IMR-90 (cell line): Measurements from ENCODE around the gene HLA-DQA1. TPM values are rescaled to one million over a fixed set of nuclear protein-coding genes. Genes with fewer than 3 reads are reported as not detected.

ENCODE experiments used
- ATAC-seq: fragments of 200-7000 bp; cut with Tn5 transposase; 2 replicates; pipeline ENCODE4 v1.9.1; 2020; ENCODE audit warnings: low read depth, mild to moderate bottlenecking, moderate library complexity
- BruUV-seq: library from RNA; stranded (reverse); fragments of 400-500 nt; replicated peaks from 2 replicates; lab custom pipeline; 2021; lab: Mats Ljungman, UMichigan
- CTCF ChIA-PET: fragments of 300-600 bp; formaldehyde crosslinking; extraction: SDS; loops from one replicate; lab custom pipeline; 2021; ENCODE audit warnings: antibody characterized with exemption; lab: Yijun Ruan, JAX
- POLR2A ChIA-PET: fragments of 300-600 bp; sonication (Branson Sonifier 250); formaldehyde crosslinking; loops from one replicate; lab custom pipeline; 2022; ENCODE audit warnings: antibody characterized with exemption; ENCODE audit not compliant: unreplicated experiment; lab: Charles Lee
- DNase-seq: peaks from one replicate; pipeline ENCODE4 v3.0.0; 2013
- H2AFZ ChIP-seq: replicated peaks from 2 replicates; pipeline ENCODE3; 2013; ENCODE audit warnings: low read length, mild to moderate bottlenecking; ENCODE audit not compliant: poor library complexity
- H2AK5ac ChIP-seq: 2 replicates; pipeline ENCODE4 v1.6.1; 2013; ENCODE audit warnings: low read depth, low read length, inconsistent platforms
- H2AK9ac ChIP-seq: replicated peaks from 2 replicates; pipeline ENCODE3; 2013; ENCODE audit warnings: mild to moderate bottlenecking, low read depth, low read length, moderate library complexity; ENCODE audit not compliant: poor library complexity
- H2BK120ac ChIP-seq: 2 replicates; pipeline ENCODE4 v1.6.1; 2013; ENCODE audit warnings: low read depth, low read length, inconsistent platforms
- H2BK15ac ChIP-seq: 3 replicates; pipeline ENCODE4 v1.6.1; 2013; ENCODE audit warnings: low read depth, low read length, inconsistent platforms
- H2BK20ac ChIP-seq: 2 replicates; pipeline ENCODE4 v1.6.1; 2013; ENCODE audit warnings: low read depth, mild to moderate bottlenecking, inconsistent platforms, low read length, moderate library complexity
- H2BK5ac ChIP-seq: 2 replicates; pipeline ENCODE4 v1.6.1; 2013; ENCODE audit warnings: mild to moderate bottlenecking, low read depth, low read length, inconsistent platforms; ENCODE audit not compliant: poor library complexity, severe bottlenecking
- H3K14ac ChIP-seq: replicated peaks from 2 replicates; pipeline ENCODE4 v1.6.1; 2013; ENCODE audit warnings: low read depth, low read length, inconsistent platforms
- H3K18ac ChIP-seq: 2 replicates; pipeline ENCODE4 v1.6.1; 2013; ENCODE audit warnings: low read depth, low read length, control low read depth
- H3K23ac ChIP-seq: 2 replicates; pipeline ENCODE4 v1.6.1; 2013; ENCODE audit warnings: low read depth, low read length, inconsistent platforms
- H3K27ac ChIP-seq: 2 replicates; pipeline ENCODE4 v1.5.1; 2013; ENCODE audit warnings: mild to moderate bottlenecking, control low read depth, low read length; ENCODE audit not compliant: insufficient read depth
- H3K27me3 ChIP-seq: 2 replicates; pipeline ENCODE4 v1.6.1; 2013; ENCODE audit warnings: low read length; ENCODE audit not compliant: control insufficient read depth, insufficient read depth
- H3K36me3 ChIP-seq: 2 replicates; pipeline ENCODE4 v1.6.1; 2013; ENCODE audit warnings: low read length, mixed read lengths; ENCODE audit not compliant: control insufficient read depth, insufficient read depth
- H3K4ac ChIP-seq: 2 replicates; pipeline ENCODE4 v1.6.1; 2013; ENCODE audit warnings: low read depth, low read length, inconsistent platforms
- H3K4me1 ChIP-seq: 2 replicates; pipeline ENCODE4 v1.6.1; 2013; ENCODE audit warnings: low read length, mixed read lengths; ENCODE audit not compliant: control insufficient read depth, insufficient read depth
- H3K4me2 ChIP-seq: 2 replicates; pipeline ENCODE4 v1.6.1; 2013; ENCODE audit warnings: low read depth, mild to moderate bottlenecking, control low read depth, low read length, moderate library complexity
- H3K4me3 ChIP-seq: 2 replicates; pipeline ENCODE4 v1.5.1; 2013; ENCODE audit warnings: low read depth, mild to moderate bottlenecking, control low read depth, low read length, moderate library complexity; ENCODE audit not compliant: insufficient read depth
- H3K56ac ChIP-seq: 2 replicates; pipeline ENCODE4 v1.6.1; 2013; ENCODE audit warnings: low read length, inconsistent platforms; ENCODE audit not compliant: insufficient read depth; ENCODE audit errors: extremely low read depth
- H3K79me1 ChIP-seq, 2 experiments: 2 replicates each; pipeline ENCODE4 v1.6.1; 2013; ENCODE audit warnings: low read length in 2 of 2, inconsistent platforms in 1 of 2, low read depth in 1 of 2
- H3K9ac ChIP-seq: 2 replicates; pipeline ENCODE4 v1.6.1; 2013; ENCODE audit warnings: low read depth, low read length, control low read depth
- H3K9me1 ChIP-seq: 2 replicates; pipeline ENCODE4 v1.6.1; 2013; ENCODE audit warnings: low read length, inconsistent platforms; ENCODE audit not compliant: insufficient read depth
- H3K9me3 ChIP-seq: 2 replicates; pipeline ENCODE4 v1.6.1; 2013; ENCODE audit warnings: low read length; ENCODE audit not compliant: control insufficient read depth, insufficient read depth
- H4K20me1 ChIP-seq: 2 replicates; pipeline ENCODE4 v1.6.1; 2013; ENCODE audit warnings: low read length, inconsistent platforms; ENCODE audit not compliant: insufficient read depth
- H4K5ac ChIP-seq: 2 replicates; pipeline ENCODE4 v1.6.1; 2013; ENCODE audit warnings: mild to moderate bottlenecking, low read depth, low read length, control low read depth
- H4K8ac ChIP-seq, 2 experiments: 2 replicates each; pipeline ENCODE4 v1.6.1; 2013; ENCODE audit warnings: low read depth in 2 of 2, low read length in 2 of 2, control low read depth in 1 of 2, inconsistent platforms in 1 of 2
- H4K91ac ChIP-seq: 2 replicates; pipeline ENCODE4 v1.6.1; 2013; ENCODE audit warnings: low read depth, low read length, inconsistent platforms; ENCODE audit not compliant: insufficient read depth
- BHLHE40 ChIP-seq: fragments of 150-350 bp; IDR thresholded peaks from 2 replicates; pipeline ENCODE4 v1.6.1; 2016; ENCODE audit warnings: mild to moderate bottlenecking, low read depth, low read length
- CEBPB ChIP-seq: IDR thresholded peaks from 2 replicates; pipeline ENCODE4 v1.6.1; 2012; ENCODE audit warnings: low read depth, low read length, improper control_type of control experiment
- CHD1 ChIP-seq: IDR thresholded peaks from 2 replicates; pipeline ENCODE4 v1.6.1; 2012; ENCODE audit warnings: low read depth, low read length, improper control_type of control experiment
- FOS ChIP-seq: fragments of 150-350 bp; IDR thresholded peaks from 2 replicates; pipeline ENCODE4 v1.6.1; 2016; ENCODE audit warnings: low read depth, low read length
- MAFK ChIP-seq: IDR thresholded peaks from 2 replicates; pipeline ENCODE4 v1.6.1; 2012; ENCODE audit warnings: low read depth, low read length, improper control_type of control experiment
- MAZ ChIP-seq: IDR thresholded peaks from 2 replicates; pipeline ENCODE4 v1.6.1; 2012; ENCODE audit warnings: low read depth, mild to moderate bottlenecking, low read length, improper control_type of control experiment, moderate library complexity, borderline replicate concordance
- MXI1 ChIP-seq: IDR thresholded peaks from 2 replicates; pipeline ENCODE4 v1.6.1; 2012; ENCODE audit warnings: low read depth, mild to moderate bottlenecking, low read length, moderate library complexity, borderline replicate concordance
- NFE2L2 ChIP-seq: fragments of 150-350 bp; IDR thresholded peaks from 2 replicates; pipeline ENCODE4 v1.6.1; 2016; ENCODE audit warnings: low read depth, mild to moderate bottlenecking, low read length
- POLR2A ChIP-seq: IDR thresholded peaks from 2 replicates; pipeline ENCODE4 v1.6.1; 2012; ENCODE audit warnings: mild to moderate bottlenecking, low read depth, low read length
- RAD21 ChIP-seq: IDR thresholded peaks from 2 replicates; pipeline ENCODE4 v1.6.1; 2012; ENCODE audit warnings: low read length, improper control_type of control experiment
- RCOR1 ChIP-seq: IDR thresholded peaks from 2 replicates; pipeline ENCODE4 v1.6.1; 2012; ENCODE audit warnings: mild to moderate bottlenecking, low read length, improper control_type of control experiment; ENCODE audit not compliant: insufficient replicate concordance
- RFX5 ChIP-seq: IDR thresholded peaks from 2 replicates; pipeline ENCODE4 v1.8.0; 2012; ENCODE audit warnings: low read depth, mild to moderate bottlenecking, low read length, moderate library complexity
- SMC3 ChIP-seq: fragments of 150-350 bp; IDR thresholded peaks from 2 replicates; pipeline ENCODE4 v1.6.1; 2016; ENCODE audit warnings: low read depth, mild to moderate bottlenecking, antibody characterized with exemption, low read length, moderate library complexity
- WGBS, 2 experiments: methylation state at CpG; one replicate each; pipeline versions ENCODE4 v1.1.5 to v1.1.7; 2013; ENCODE audit warnings: missing lambda C conversion rate in 2 of 2; ENCODE audit not compliant: insufficient read length in 1 of 2; ENCODE audit errors: extremely low coverage in 2 of 2; 5-methylcytosine and 5-hydroxymethylcytosine counted together
- dilution Hi-C: fragments of 300-500 bp; cut with HindIII; formaldehyde crosslinking; loops from one replicate; pipeline ENCODE4 v1.14.3; 2018; ENCODE audit warnings: low sequenced_read_pairs; ENCODE audit not compliant: unreplicated experiment
- in situ Hi-C: fragments of 300-500 bp; cut with MboI; formaldehyde crosslinking; loops from 3 replicates; pipeline ENCODE4 v1.14.3; 2019; ENCODE audit warnings: low sequenced_read_pairs, inconsistent platforms, mixed read lengths
- intact Hi-C: fragments of 100-400 bp; cut with micrococcal nuclease; formaldehyde crosslinking; loops from 2 replicates; pipeline ENCODE4 v1.10.0; 2022
- polyA plus RNA-seq, 3 experiments: library from polyadenylated mRNA; depleted of rRNA; stranded (reverse); fragments of >200 nt; gene quantifications; 2 replicates each; pipeline ENCODE4 v1.2.3, GENCODE V29; 2012; ENCODE audit warnings: low replicate concordance in 1 of 3
- total RNA-seq: library from RNA; depleted of rRNA; stranded (reverse); fragments of >200 nt; gene quantifications from 2 replicates; pipeline ENCODE4 v1.2.3, GENCODE V29; 2012
- TF ChIP-seq, protein P1 (sequence below): fragments of 150-350 bp; IDR thresholded peaks from 2 replicates; pipeline ENCODE4 v1.6.1; 2017; ENCODE audit warnings: mild to moderate bottlenecking, antibody characterized with exemption, low read length, low read depth
- TF ChIP-seq, protein P2 (sequence below): conservative IDR thresholded peaks from 2 replicates; pipeline ENCODE4 v1.5.1; 2012; ENCODE audit warnings: mild to moderate bottlenecking, low read depth, low read length, improper control_type of control experiment
- TF ChIP-seq, protein P3 (sequence below): fragments of 150-350 bp; IDR thresholded peaks from 2 replicates; pipeline ENCODE4 v1.6.1; 2016; ENCODE audit warnings: low read depth, mild to moderate bottlenecking, low read length, moderate library complexity, borderline replicate concordance

The HLA-DQA1 gene
- total and polyA plus RNA-seq, 2 of the 4 experiments (the other 2 are of a cell fraction) = not detected

DNA sequence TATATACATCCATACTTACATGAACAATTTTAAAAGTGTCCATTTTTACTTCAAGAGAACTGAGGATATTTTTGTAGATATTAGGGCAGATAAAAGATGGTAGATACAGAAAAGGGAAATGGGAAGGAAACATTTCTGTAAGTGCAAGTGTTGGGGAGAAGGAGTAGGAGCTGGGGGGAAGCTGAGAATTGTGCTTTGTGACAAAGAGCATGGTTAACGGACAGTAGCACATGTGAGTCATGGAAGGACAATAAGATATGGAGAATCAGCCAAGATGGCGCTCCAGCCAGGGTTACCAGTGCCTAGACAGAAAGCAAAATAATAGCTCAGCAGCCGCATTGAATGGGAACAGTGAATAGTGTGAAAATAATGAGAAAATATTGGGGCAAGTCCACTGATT lies 34.8 kb upstream of the HLA-DQA1 start:
- Histone ChIP-seq H2BK120ac (no peak overlapping the region), H3K18ac (no peak overlapping the region), H3K4me1 (no peaks in the 10 kb centered on the region), H2BK20ac (no peak overlapping the region), H4K91ac (no peak overlapping the region), H4K20me1 (no peaks in the 10 kb centered on the region), H2AK5ac (no peak overlapping the region), H3K4me3 (no peak overlapping the region), H3K14ac (no peak overlapping the region), H4K5ac (no peak overlapping the region), H2BK15ac (no peak overlapping the region), H3K36me3 (no peaks in the 10 kb centered on the region), H2AK9ac (no peak overlapping the region), H3K56ac (no peak overlapping the region), H3K9ac (no peak overlapping the region), H3K4ac (no peak overlapping the region), H3K27me3 (no peaks in the 10 kb centered on the region), H4K8ac (no peak overlapping the region), H3K23ac (no peak overlapping the region), H3K27ac (no peak overlapping the region), H3K4me2 (no peak overlapping the region), H3K9me1 (no peaks in the 10 kb centered on the region), H3K79me1 (no peaks in the 10 kb centered on the region), H2AFZ (no peak overlapping the region), H2BK5ac (no peak overlapping the region), H3K9me3 (no peaks in the 10 kb centered on the region)
- DNase-seq = no peak
- 40% methylated on average over 2 of the region's 3 CpGs; no CpG with 5 or more reads in 1 of the 2 experiments for WGBS, 2 experiments
- intact Hi-C loops (no loop called here), in situ Hi-C loops (no loop called here), dilution Hi-C loops (no loop called here)
- POLR2A ChIA-PET = no interaction called here
- no peak for TF ChIP-seq NFE2L2
- no peak for TF ChIP-seq MAFK
- no peak for TF ChIP-seq CHD1
- TF ChIP-seq, protein P1, sequence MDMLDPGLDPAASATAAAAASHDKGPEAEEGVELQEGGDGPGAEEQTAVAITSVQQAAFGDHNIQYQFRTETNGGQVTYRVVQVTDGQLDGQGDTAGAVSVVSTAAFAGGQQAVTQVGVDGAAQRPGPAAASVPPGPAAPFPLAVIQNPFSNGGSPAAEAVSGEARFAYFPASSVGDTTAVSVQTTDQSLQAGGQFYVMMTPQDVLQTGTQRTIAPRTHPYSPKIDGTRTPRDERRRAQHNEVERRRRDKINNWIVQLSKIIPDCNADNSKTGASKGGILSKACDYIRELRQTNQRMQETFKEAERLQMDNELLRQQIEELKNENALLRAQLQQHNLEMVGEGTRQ = no peak
- no peak for TF ChIP-seq RAD21
- TF ChIP-seq BHLHE40 = no peak
- TF ChIP-seq POLR2A = no peak
- no peak for TF ChIP-seq MXI1
- TF ChIP-seq, protein P2, sequence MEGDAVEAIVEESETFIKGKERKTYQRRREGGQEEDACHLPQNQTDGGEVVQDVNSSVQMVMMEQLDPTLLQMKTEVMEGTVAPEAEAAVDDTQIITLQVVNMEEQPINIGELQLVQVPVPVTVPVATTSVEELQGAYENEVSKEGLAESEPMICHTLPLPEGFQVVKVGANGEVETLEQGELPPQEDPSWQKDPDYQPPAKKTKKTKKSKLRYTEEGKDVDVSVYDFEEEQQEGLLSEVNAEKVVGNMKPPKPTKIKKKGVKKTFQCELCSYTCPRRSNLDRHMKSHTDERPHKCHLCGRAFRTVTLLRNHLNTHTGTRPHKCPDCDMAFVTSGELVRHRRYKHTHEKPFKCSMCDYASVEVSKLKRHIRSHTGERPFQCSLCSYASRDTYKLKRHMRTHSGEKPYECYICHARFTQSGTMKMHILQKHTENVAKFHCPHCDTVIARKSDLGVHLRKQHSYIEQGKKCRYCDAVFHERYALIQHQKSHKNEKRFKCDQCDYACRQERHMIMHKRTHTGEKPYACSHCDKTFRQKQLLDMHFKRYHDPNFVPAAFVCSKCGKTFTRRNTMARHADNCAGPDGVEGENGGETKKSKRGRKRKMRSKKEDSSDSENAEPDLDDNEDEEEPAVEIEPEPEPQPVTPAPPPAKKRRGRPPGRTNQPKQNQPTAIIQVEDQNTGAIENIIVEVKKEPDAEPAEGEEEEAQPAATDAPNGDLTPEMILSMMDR = no peak
- TF ChIP-seq RFX5 = no peak
- TF ChIP-seq RCOR1 = no peak
- no peak for TF ChIP-seq SMC3
- no peak for TF ChIP-seq CEBPB
- no peak for TF ChIP-seq MAZ
- no peak for TF ChIP-seq FOS
- TF ChIP-seq, protein P3, sequence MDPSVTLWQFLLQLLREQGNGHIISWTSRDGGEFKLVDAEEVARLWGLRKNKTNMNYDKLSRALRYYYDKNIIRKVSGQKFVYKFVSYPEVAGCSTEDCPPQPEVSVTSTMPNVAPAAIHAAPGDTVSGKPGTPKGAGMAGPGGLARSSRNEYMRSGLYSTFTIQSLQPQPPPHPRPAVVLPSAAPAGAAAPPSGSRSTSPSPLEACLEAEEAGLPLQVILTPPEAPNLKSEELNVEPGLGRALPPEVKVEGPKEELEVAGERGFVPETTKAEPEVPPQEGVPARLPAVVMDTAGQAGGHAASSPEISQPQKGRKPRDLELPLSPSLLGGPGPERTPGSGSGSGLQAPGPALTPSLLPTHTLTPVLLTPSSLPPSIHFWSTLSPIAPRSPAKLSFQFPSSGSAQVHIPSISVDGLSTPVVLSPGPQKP = no peak
- BruUV-seq = no TSS peak
- ATAC-seq = no peak
- CTCF ChIA-PET = no interaction called here
